Measurements from ENCODE around the gene APOB. TPM values are rescaled to one million over a fixed set of nuclear protein-coding genes. Genes with fewer than 3 reads are reported as not detected.
A peak's percentile ranks its signal among the peaks of the same experiment; 100 is the strongest.

The APOB gene
- total and polyA plus RNA-seq, 2 of the 13 experiments (the other 11 are each of a cell fraction or from before 2014, with no cell fraction given) = 1,569 to 2,515 TPM

GRCh38 chr2:21070341-21071257 is 26.7 kb upstream of the APOB start (continued):
- TF ChIP-seq ZNF318 (CRISPR knock-in tag; IDR thresholded peaks at IDR 0.05) (no peak), HMGXB3 (CRISPR knock-in tag; IDR thresholded peaks at IDR 0.05; ENCODE audit: borderline replicate concordance) (peak; percentile 63; the same call in 1 of the 2 replicates), PHF5A (CRISPR knock-in tag; IDR thresholded peaks at IDR 0.05; ENCODE audit: low read depth, unreplicated experiment) (peak; percentile 22), ZBTB33 (CRISPR knock-in tag; IDR thresholded peaks at IDR 0.05) (no peak)

Data from HepG2 (cell line).